Trophoblast cell (in vitro differentiated cells and primary cell): ENCODE measurements around the gene CES2.
A peak's percentile ranks its signal among the peaks of the same experiment; 100 is the strongest.

ENCODE experiments used
- DNase-seq, 2 donors: peaks; one replicate each; pipeline ENCODE4 v3.0.0-alpha.2; 2016
- H2AFZ ChIP-seq: 2 replicates; pipeline ENCODE4 v1.6.1; 2013; ENCODE audit warnings: low read length, moderate library complexity, mild to moderate bottlenecking; ENCODE audit not compliant: insufficient read depth, poor library complexity
- H2AK5ac ChIP-seq: 2 replicates; pipeline ENCODE4 v1.6.1; 2013; ENCODE audit warnings: mild to moderate bottlenecking, low read length
- H2BK120ac ChIP-seq: 2 replicates; pipeline ENCODE4 v1.6.1; 2013; ENCODE audit warnings: low read length, mild to moderate bottlenecking, moderate library complexity; ENCODE audit not compliant: insufficient read depth, poor library complexity
- H2BK12ac ChIP-seq: 2 replicates; pipeline ENCODE4 v1.6.1; 2013; ENCODE audit warnings: mild to moderate bottlenecking, low read length, moderate library complexity
- H2BK5ac ChIP-seq: 2 replicates; pipeline ENCODE4 v1.6.1; 2013; ENCODE audit warnings: low read length, low read depth, moderate library complexity, mild to moderate bottlenecking; ENCODE audit not compliant: poor library complexity
- H3K14ac ChIP-seq: 2 replicates; pipeline ENCODE4 v1.6.1; 2013; ENCODE audit warnings: mild to moderate bottlenecking, low read length
- H3K18ac ChIP-seq: 2 replicates; pipeline ENCODE4 v1.6.1; 2013; ENCODE audit warnings: mild to moderate bottlenecking, low read length
- H3K23ac ChIP-seq: 2 replicates; pipeline ENCODE4 v1.6.1; 2013; ENCODE audit warnings: low read length
- H3K27ac ChIP-seq: 2 replicates; pipeline ENCODE4 v1.5.1; 2013; ENCODE audit warnings: low read depth, mild to moderate bottlenecking, inconsistent platforms, low read length, moderate library complexity
- H3K27me3 ChIP-seq: 2 replicates; pipeline ENCODE4 v1.6.1; 2013; ENCODE audit warnings: inconsistent platforms, mild to moderate bottlenecking, low read length, moderate library complexity; ENCODE audit not compliant: insufficient read depth
- H3K36me3 ChIP-seq, 2 experiments: 1 replicate in 1 of 2; 2 replicates in 1 of 2; pipeline ENCODE4 v1.6.1; 2013; ENCODE audit warnings: low read length in 2 of 2, mild to moderate bottlenecking in 2 of 2, moderate library complexity in 1 of 2; ENCODE audit not compliant: insufficient read depth in 2 of 2, control insufficient read depth in 1 of 2
- H3K4ac ChIP-seq: 2 replicates; pipeline ENCODE4 v1.6.1; 2013; ENCODE audit warnings: low read depth, mild to moderate bottlenecking, low read length, moderate library complexity
- H3K4me1 ChIP-seq, 2 experiments: 1 replicate in 1 of 2; 2 replicates in 1 of 2; pipeline ENCODE4 v1.6.1; 2013; ENCODE audit warnings: low read length in 2 of 2, mild to moderate bottlenecking in 2 of 2, moderate library complexity in 1 of 2; ENCODE audit not compliant: insufficient read depth in 2 of 2, control insufficient read depth in 1 of 2
- H3K4me2 ChIP-seq: 2 replicates; pipeline ENCODE4 v1.6.1; 2013; ENCODE audit warnings: inconsistent platforms, mild to moderate bottlenecking, low read length, moderate library complexity
- H3K4me3 ChIP-seq: 2 replicates; pipeline ENCODE4 v1.5.1; 2013; ENCODE audit warnings: mild to moderate bottlenecking, low read depth, low read length, inconsistent platforms
- H3K79me1 ChIP-seq: one replicate; pipeline ENCODE4 v1.6.1; 2013; ENCODE audit warnings: low read length
- H3K79me2 ChIP-seq: 2 replicates; pipeline ENCODE4 v1.6.1; 2013; ENCODE audit warnings: low read length, mild to moderate bottlenecking; ENCODE audit not compliant: control insufficient read depth, insufficient read depth, poor library complexity
- H3K9ac ChIP-seq: 2 replicates; pipeline ENCODE4 v1.6.1; 2013; ENCODE audit warnings: mild to moderate bottlenecking, low read length
- H3K9me3 ChIP-seq: 2 replicates; pipeline ENCODE4 v1.6.1; 2013; ENCODE audit warnings: low read depth, mild to moderate bottlenecking, control low read depth, inconsistent platforms, low read length; ENCODE audit not compliant: insufficient read depth
- H4K12ac ChIP-seq: 2 replicates; pipeline ENCODE4 v1.6.1; 2013; ENCODE audit warnings: low read depth, mild to moderate bottlenecking, low read length, moderate library complexity
- H4K8ac ChIP-seq: 2 replicates; pipeline ENCODE4 v1.6.1; 2013; ENCODE audit warnings: low read depth, mild to moderate bottlenecking, low read length, moderate library complexity
- H4K91ac ChIP-seq: one replicate; pipeline ENCODE4 v1.6.1; 2013; ENCODE audit warnings: low read depth, mild to moderate bottlenecking, low read length, moderate library complexity
- WGBS: extraction: QIAGEN DNeasy Blood & Tissue Kit; methylation state at CpG from one replicate; pipeline ENCODE4 v1.1.7; 2013; ENCODE audit warnings: missing lambda C conversion rate; ENCODE audit not compliant: insufficient read length, insufficient coverage; ENCODE audit errors: extremely low coverage; 5-methylcytosine and 5-hydroxymethylcytosine counted together

The CES2 gene

DNA sequence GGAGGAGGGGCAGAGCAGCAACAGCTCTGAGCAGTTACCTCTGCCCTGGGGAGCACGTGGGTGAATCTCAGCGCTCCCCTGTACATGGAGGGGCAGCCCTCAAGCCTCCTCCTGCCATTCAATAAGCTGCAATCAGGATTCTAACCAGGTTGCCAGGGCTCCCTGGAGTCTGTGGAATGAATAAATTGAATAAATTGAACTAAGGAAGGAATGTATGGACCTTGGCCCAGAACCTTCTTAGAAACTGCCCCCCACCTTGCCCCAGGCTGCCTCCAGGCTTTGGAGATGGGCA, 15.1 kb upstream of the CES2 start:
- DNase-seq = peak in 1 of 2 donors; percentile 65
- no peak overlapping the region for H2BK120ac ChIP-seq

GRCh38 chr16:66920924-66921680, 14.2 kb upstream of the CES2 start:
- Histone ChIP-seq H3K27me3 (peaks cover 25% of the 10 kb centered on the region), H3K4me1 (peaks cover 4 to 7% of the 10 kb centered on the region in 2 experiments), H3K79me1 (no peaks in the 10 kb centered on the region), H3K79me2 (no peaks in the 10 kb centered on the region), H2AK5ac (no peak overlapping the region), H3K27ac (no peak overlapping the region), H3K9ac (no peak overlapping the region), H4K12ac (no peak overlapping the region), H2BK120ac (no peak overlapping the region), H3K36me3 (no peaks in the 10 kb centered on the region), H3K4me2 (no peak overlapping the region), H3K23ac (no peak overlapping the region), H2BK12ac (no peak overlapping the region), H4K91ac (no peak overlapping the region), H3K14ac (no peak overlapping the region), H3K9me3 (peaks cover 4% of the 10 kb centered on the region), H2AFZ (no peak overlapping the region), H3K4ac (no peak overlapping the region), H3K4me3 (no peak overlapping the region), H3K18ac (no peak overlapping the region), H4K8ac (no peak overlapping the region), H2BK5ac (no peak overlapping the region)
- no CpG with 5 or more reads among the region's 9 CpGs for WGBS
- DNase-seq = peak; percentile 88 to 92

More for the DNA sequence above, 15.1 kb upstream of the CES2 start:
- no peaks in the 10 kb centered on the region for H3K79me2 ChIP-seq
- H3K23ac ChIP-seq = no peak overlapping the region
- no peak overlapping the region for H3K4me3 ChIP-seq
- WGBS = no CpG with 5 or more reads among the region's 2 CpGs
- H4K12ac ChIP-seq = no peak overlapping the region
- H2BK12ac ChIP-seq = no peak overlapping the region
- H2AK5ac ChIP-seq = no peak overlapping the region
- H3K4me1 ChIP-seq = peaks cover 4 to 6% of the 10 kb centered on the region in 2 experiments
- no peak overlapping the region for H4K91ac ChIP-seq
- no peak overlapping the region for H2AFZ ChIP-seq
- no peak overlapping the region for H2BK5ac ChIP-seq
- H3K79me1 ChIP-seq = no peaks in the 10 kb centered on the region
- peaks cover 17% of the 10 kb centered on the region for H3K27me3 ChIP-seq
- no peak overlapping the region for H3K4ac ChIP-seq
- no peak overlapping the region for H3K14ac ChIP-seq
- no peaks in the 10 kb centered on the region for H3K36me3 ChIP-seq
- no peak overlapping the region for H3K27ac ChIP-seq
- H3K4me2 ChIP-seq = no peak overlapping the region
- no peak overlapping the region for H3K9ac ChIP-seq
- no peak overlapping the region for H4K8ac ChIP-seq
- peaks cover 3% of the 10 kb centered on the region for H3K9me3 ChIP-seq
- H3K18ac ChIP-seq = no peak overlapping the region

GRCh38 chr16:66921729-66922450, 13.4 kb upstream of the CES2 start:
- no peak overlapping the region for H3K18ac ChIP-seq
- no peak overlapping the region for H3K4ac ChIP-seq
- no CpG with 5 or more reads among the region's 42 CpGs for WGBS
- H2BK120ac ChIP-seq = no peak overlapping the region
- H3K79me2 ChIP-seq = no peaks in the 10 kb centered on the region
- no peak overlapping the region for H3K4me3 ChIP-seq
- H4K91ac ChIP-seq = no peak overlapping the region
- no peak overlapping the region for H4K8ac ChIP-seq
- no peak overlapping the region for H2AK5ac ChIP-seq
- H2AFZ ChIP-seq = no peak overlapping the region
- H3K79me1 ChIP-seq = no peaks in the 10 kb centered on the region
- H3K14ac ChIP-seq = no peak overlapping the region
- H3K27me3 ChIP-seq = peaks cover 32% of the 10 kb centered on the region
- no peak overlapping the region for H4K12ac ChIP-seq
- H3K27ac ChIP-seq = no peak overlapping the region
- no peak overlapping the region for H3K9ac ChIP-seq
- peak; percentile 85 to 90 for DNase-seq
- H3K4me1 ChIP-seq = peaks cover 4 to 7% of the 10 kb centered on the region in 2 experiments
- no peak overlapping the region for H3K23ac ChIP-seq
- H2BK5ac ChIP-seq = no peak overlapping the region
- no peak overlapping the region for H2BK12ac ChIP-seq
- peaks cover 4% of the 10 kb centered on the region for H3K9me3 ChIP-seq
- no peaks in the 10 kb centered on the region for H3K36me3 ChIP-seq
- no peak overlapping the region for H3K4me2 ChIP-seq

DNA sequence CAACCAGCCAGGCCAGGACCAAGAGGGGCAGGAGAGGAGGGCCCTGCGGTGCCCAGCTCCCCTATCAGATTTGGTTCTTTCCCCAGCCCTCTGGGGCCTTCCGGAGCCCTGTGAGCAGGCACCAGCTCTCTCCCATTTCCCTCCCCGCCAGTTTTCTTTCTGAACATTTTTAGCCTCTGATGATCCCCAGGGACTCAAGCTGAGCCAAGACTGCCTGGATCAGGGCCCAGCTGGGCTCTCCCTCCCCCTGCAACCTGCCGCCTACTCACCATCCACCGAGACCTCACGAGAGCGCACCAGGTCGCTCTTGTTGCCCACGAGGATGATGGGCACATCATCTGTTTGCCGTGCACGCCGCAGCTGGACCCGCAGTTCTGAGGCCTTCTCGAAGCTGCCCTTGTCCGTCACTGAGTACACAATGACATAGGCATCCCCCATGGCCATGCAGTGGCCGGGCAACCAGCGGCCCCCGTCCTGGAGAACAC, 12.0 kb upstream of the CES2 start:
- peaks cover 6 to 12% of the 10 kb centered on the region in 2 experiments for H3K4me1 ChIP-seq
- H2AFZ ChIP-seq = no peak overlapping the region
- no peaks in the 10 kb centered on the region for H3K36me3 ChIP-seq
- peaks cover 4% of the 10 kb centered on the region for H3K9me3 ChIP-seq
- DNase-seq = peak; percentile 12 to 42
- H3K9ac ChIP-seq = no peak overlapping the region
- H2BK12ac ChIP-seq = no peak overlapping the region
- no peak overlapping the region for H3K4me3 ChIP-seq
- H4K12ac ChIP-seq = no peak overlapping the region
- H3K27me3 ChIP-seq = peaks cover 32% of the 10 kb centered on the region
- no peaks in the 10 kb centered on the region for H3K79me1 ChIP-seq
- no peak overlapping the region for H2BK120ac ChIP-seq
- no CpG with 5 or more reads among the region's 18 CpGs for WGBS
- no peak overlapping the region for H3K18ac ChIP-seq
- H2AK5ac ChIP-seq = no peak overlapping the region
- no peak overlapping the region for H4K91ac ChIP-seq
- no peak overlapping the region for H3K23ac ChIP-seq
- no peaks in the 10 kb centered on the region for H3K79me2 ChIP-seq
- no peak overlapping the region for H3K4ac ChIP-seq
- H2BK5ac ChIP-seq = no peak overlapping the region
- no peak overlapping the region for H4K8ac ChIP-seq
- no peak overlapping the region for H3K27ac ChIP-seq
- H3K14ac ChIP-seq = no peak overlapping the region
- no peak overlapping the region for H3K4me2 ChIP-seq
